Measurements from ENCODE around the gene PDE3A.

The PDE3A gene

DNA sequence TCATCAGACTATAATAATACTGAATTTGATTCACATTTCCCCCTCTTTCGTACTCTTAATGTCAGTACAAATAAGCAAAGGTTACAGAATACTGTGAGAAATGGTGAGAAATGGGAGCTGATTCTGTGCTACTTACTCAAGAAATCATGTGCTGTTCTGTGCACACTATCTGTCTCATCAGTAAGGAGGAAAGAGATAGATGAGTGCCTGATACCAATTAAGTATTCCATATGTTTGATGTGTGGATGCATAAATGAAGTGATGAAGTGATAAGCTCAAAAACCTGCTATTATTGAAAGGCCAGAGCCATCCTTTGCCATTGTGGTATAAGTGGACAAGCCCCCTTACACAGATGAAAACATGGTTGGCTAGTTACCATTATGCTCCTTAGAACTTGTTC, 127.7 kb downstream of the PDE3A start:
- H3K4me3 ChIP-seq (ENCODE audit: low read depth, low read length): no peak overlapping the region
- in situ Hi-C loops (cut with HindIII; ENCODE audit: low sequenced_read_pairs): no loop called here
- no peak for DNase-seq (ENCODE audit: low read depth, low spot score)
- TF ChIP-seq, protein P1, sequence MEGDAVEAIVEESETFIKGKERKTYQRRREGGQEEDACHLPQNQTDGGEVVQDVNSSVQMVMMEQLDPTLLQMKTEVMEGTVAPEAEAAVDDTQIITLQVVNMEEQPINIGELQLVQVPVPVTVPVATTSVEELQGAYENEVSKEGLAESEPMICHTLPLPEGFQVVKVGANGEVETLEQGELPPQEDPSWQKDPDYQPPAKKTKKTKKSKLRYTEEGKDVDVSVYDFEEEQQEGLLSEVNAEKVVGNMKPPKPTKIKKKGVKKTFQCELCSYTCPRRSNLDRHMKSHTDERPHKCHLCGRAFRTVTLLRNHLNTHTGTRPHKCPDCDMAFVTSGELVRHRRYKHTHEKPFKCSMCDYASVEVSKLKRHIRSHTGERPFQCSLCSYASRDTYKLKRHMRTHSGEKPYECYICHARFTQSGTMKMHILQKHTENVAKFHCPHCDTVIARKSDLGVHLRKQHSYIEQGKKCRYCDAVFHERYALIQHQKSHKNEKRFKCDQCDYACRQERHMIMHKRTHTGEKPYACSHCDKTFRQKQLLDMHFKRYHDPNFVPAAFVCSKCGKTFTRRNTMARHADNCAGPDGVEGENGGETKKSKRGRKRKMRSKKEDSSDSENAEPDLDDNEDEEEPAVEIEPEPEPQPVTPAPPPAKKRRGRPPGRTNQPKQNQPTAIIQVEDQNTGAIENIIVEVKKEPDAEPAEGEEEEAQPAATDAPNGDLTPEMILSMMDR (IDR thresholded peaks at IDR 0.05; ENCODE audit: low read depth, low read length): no peak

- no peak for DNase-seq (ENCODE audit: low read depth, low spot score)
- TF ChIP-seq, protein P1 (IDR thresholded peaks at IDR 0.05; ENCODE audit: low read depth, low read length): no peak
- in situ Hi-C loops (cut with HindIII; ENCODE audit: low sequenced_read_pairs): no loop called here
- no peak overlapping the region for H3K4me3 ChIP-seq (ENCODE audit: low read depth, low read length)
Measured at GRCh38 chr12:20497707-20498106, 129.4 kb downstream of the PDE3A start.

DNA sequence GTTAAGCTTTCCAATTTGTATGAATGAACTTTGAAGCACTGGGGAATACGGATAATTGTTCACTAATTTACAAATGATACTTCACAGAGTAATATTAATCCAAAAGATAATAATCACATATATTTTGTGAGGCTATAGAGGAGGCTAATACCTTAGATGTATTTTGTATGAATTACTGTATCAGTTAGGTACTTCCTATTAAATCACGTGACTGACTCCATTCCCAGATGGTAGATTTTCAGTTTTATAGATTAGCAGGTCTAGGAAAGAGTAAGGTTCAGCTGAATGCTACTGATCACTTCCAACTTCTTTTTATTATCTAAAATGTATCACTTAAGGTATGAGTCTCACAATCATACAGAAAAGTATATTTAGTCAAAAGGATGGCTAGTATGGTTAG, 133.6 kb downstream of the PDE3A start:
- TF ChIP-seq, protein P1 (IDR thresholded peaks at IDR 0.05; ENCODE audit: low read depth, low read length): no peak
- no peak overlapping the region for H3K4me3 ChIP-seq (ENCODE audit: low read depth, low read length)
- in situ Hi-C loops (cut with HindIII; ENCODE audit: low sequenced_read_pairs): no loop called here
- DNase-seq (ENCODE audit: low read depth, low spot score): no peak

- in situ Hi-C loops (cut with HindIII; ENCODE audit: low sequenced_read_pairs): no loop called here
- DNase-seq (ENCODE audit: low read depth, low spot score): no peak
- no peak overlapping the region for H3K4me3 ChIP-seq (ENCODE audit: low read depth, low read length)
- TF ChIP-seq, protein P1 (IDR thresholded peaks at IDR 0.05; ENCODE audit: low read depth, low read length): no peak
Measured at GRCh38 chr12:20503858-20504257, 135.5 kb downstream of the PDE3A start.

- TF ChIP-seq, protein P1 (IDR thresholded peaks at IDR 0.05; ENCODE audit: low read depth, low read length): no peak
- DNase-seq (ENCODE audit: low read depth, low spot score): no peak
- in situ Hi-C loops (cut with HindIII; ENCODE audit: low sequenced_read_pairs): no loop called here
- H3K4me3 ChIP-seq (ENCODE audit: low read depth, low read length): no peak overlapping the region
Measured at GRCh38 chr12:20505056-20505455, 136.7 kb downstream of the PDE3A start.

DNA sequence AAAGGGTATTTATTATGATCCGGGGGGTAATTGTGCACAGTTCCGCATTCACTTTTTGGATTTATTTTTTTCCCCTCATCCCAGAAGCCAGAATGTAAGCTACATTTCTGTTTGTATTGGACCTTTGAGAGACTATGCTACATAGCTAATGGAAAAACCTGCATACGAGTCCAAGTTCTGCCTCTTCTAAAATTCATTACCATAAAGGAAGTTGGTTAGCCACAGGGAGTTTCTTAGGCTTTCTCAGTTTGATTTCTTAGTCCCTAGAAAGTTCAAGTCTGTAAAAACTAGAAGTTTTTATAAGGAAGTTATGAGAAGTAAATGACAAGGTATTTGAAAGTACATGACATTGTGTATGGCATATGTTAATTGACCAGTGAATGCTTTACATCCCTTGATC, 138.7 kb downstream of the PDE3A start:
- TF ChIP-seq, protein P1 (IDR thresholded peaks at IDR 0.05; ENCODE audit: low read depth, low read length): no peak
- no peak for DNase-seq (ENCODE audit: low read depth, low spot score)
- in situ Hi-C loops (cut with HindIII; ENCODE audit: low sequenced_read_pairs): no loop called here

DNA sequence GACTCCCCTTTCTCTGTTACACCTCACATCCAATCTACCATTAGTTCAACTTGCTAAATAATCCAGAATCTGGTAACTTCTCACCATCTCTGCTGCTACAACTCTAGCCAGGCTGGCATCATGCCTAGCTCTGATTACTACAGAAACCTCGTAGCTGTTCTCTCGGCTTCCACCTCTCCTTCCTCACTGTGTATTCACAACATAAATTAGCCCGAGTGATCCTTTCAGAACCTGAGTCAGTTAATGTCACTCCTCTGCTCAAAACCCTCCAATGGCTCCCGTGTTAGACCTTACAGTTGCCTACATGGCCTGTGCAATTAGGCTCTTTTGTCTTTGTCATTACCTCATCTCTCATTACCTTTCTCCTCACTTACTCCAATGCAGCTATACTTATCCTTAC, 139.4 kb downstream of the PDE3A start:
- H3K4me3 ChIP-seq (ENCODE audit: low read depth, low read length): no peak overlapping the region
- no peak for DNase-seq (ENCODE audit: low read depth, low spot score)
- TF ChIP-seq, protein P1 (IDR thresholded peaks at IDR 0.05; ENCODE audit: low read depth, low read length): no peak
- in situ Hi-C loops (cut with HindIII; ENCODE audit: low sequenced_read_pairs): no loop called here

More for the DNA sequence above, 138.7 kb downstream of the PDE3A start:
- no peak overlapping the region for H3K4me3 ChIP-seq (ENCODE audit: low read depth, low read length)
